ENCODE data around the gene TADA2B. TPM values are rescaled to one million over a fixed set of nuclear protein-coding genes. Genes with fewer than 3 reads are reported as not detected.

Gene TADA2B
- total and polyA plus RNA-seq, 2 of the 4 experiments (the other 2 are of a cell fraction): 6.1 to 8.6 TPM

DNA sequence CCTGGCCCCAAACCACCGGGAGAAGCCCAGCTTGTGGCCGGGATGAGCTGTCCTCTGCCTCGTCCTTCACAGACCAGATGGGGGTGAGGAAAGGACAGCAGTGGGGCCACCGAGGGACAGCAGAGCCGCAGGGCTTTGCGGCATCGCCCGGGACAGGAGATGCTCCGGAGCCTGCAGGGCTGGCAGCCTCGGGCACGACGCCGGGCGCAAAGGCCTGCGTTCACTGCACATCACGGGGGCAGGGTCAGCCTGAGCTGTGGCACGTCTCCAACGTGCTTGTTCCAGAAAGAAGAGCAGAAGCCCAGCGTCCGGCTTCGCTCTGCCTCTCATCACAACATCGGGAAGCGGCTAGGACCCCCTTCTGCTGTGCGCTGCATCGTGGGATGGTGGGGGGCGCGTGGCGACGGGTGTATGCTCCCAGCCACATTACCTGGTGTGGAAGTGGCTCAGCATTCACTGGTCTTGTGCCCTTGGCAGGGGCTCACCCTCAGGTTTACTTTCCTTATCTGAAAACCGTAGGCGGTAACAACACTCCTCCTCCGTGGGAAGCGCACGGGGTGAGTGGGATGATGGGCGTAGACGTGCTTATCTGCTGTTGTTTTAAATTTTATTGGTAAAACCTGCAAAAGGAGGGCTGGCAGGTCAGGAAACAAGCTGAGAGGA lies 7.4 kb downstream of the TADA2B start:
- H3K4me2 ChIP-seq (ENCODE audit: low read depth, low read length): no peak overlapping the region
- no peak for TF ChIP-seq MXI1 (IDR thresholded peaks at IDR 0.05; ENCODE audit: borderline replicate concordance, low read depth, low read length)
- TF ChIP-seq, protein P1, sequence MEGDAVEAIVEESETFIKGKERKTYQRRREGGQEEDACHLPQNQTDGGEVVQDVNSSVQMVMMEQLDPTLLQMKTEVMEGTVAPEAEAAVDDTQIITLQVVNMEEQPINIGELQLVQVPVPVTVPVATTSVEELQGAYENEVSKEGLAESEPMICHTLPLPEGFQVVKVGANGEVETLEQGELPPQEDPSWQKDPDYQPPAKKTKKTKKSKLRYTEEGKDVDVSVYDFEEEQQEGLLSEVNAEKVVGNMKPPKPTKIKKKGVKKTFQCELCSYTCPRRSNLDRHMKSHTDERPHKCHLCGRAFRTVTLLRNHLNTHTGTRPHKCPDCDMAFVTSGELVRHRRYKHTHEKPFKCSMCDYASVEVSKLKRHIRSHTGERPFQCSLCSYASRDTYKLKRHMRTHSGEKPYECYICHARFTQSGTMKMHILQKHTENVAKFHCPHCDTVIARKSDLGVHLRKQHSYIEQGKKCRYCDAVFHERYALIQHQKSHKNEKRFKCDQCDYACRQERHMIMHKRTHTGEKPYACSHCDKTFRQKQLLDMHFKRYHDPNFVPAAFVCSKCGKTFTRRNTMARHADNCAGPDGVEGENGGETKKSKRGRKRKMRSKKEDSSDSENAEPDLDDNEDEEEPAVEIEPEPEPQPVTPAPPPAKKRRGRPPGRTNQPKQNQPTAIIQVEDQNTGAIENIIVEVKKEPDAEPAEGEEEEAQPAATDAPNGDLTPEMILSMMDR (conservative IDR thresholded peaks at IDR 0.05; ENCODE audit: low read depth, low read length): no peak
- TF ChIP-seq SMC3 (IDR thresholded peaks at IDR 0.05; ENCODE audit: low read depth, low read length): no peak
- no peak for TF ChIP-seq POLR2A (IDR thresholded peaks at IDR 0.05; ENCODE audit: low read depth, low read length)
- TF ChIP-seq, protein P2, sequence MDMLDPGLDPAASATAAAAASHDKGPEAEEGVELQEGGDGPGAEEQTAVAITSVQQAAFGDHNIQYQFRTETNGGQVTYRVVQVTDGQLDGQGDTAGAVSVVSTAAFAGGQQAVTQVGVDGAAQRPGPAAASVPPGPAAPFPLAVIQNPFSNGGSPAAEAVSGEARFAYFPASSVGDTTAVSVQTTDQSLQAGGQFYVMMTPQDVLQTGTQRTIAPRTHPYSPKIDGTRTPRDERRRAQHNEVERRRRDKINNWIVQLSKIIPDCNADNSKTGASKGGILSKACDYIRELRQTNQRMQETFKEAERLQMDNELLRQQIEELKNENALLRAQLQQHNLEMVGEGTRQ (IDR thresholded peaks at IDR 0.05; ENCODE audit: low read depth, low read length): no peak
- no peak for TF ChIP-seq RAD21 (IDR thresholded peaks at IDR 0.05; ENCODE audit: low read length)
- no peak for TF ChIP-seq RFX5 (IDR thresholded peaks at IDR 0.05; ENCODE audit: low read depth, low read length)
- H2BK5ac ChIP-seq (ENCODE audit: low read depth, low read length, poor library complexity, severe bottlenecking): no peak overlapping the region
- H4K20me1 ChIP-seq (ENCODE audit: insufficient read depth, low read length): peaks cover 79% of the 10 kb centered on the region
- no peak overlapping the region for H2BK20ac ChIP-seq (ENCODE audit: low read depth, low read length)
- ChIA-PET CTCF (no interaction called here), POLR2A (ENCODE audit: unreplicated experiment) (no interaction called here)
- H2BK120ac ChIP-seq (ENCODE audit: low read depth, low read length): no peak overlapping the region
- no peak overlapping the region for H3K23ac ChIP-seq (ENCODE audit: low read depth, low read length)
- H3K36me3 ChIP-seq (ENCODE audit: control insufficient read depth, insufficient read depth, low read length): peaks cover 21% of the 10 kb centered on the region
- H3K4ac ChIP-seq (ENCODE audit: low read depth, low read length): no peak overlapping the region
- 97% methylated on average over 12 of the region's 36 CpGs; no CpG with 5 or more reads in 1 of the 2 experiments for WGBS, 2 experiments (ENCODE audit: extremely low coverage in 2 of 2, insufficient read length in 1 of 2)
- no peak overlapping the region for H4K5ac ChIP-seq (ENCODE audit: low read depth, low read length)
- no peak overlapping the region for H2BK15ac ChIP-seq (ENCODE audit: low read depth, low read length)
- no peak overlapping the region for H3K9ac ChIP-seq (ENCODE audit: low read depth, low read length)
- no TSS peak for BruUV-seq (replicated peaks)
- H2AFZ ChIP-seq (replicated peaks; ENCODE audit: low read length, poor library complexity): no peak overlapping the region
- no peak overlapping the region for H4K91ac ChIP-seq (ENCODE audit: insufficient read depth, low read depth, low read length)
- H3K27ac ChIP-seq (ENCODE audit: insufficient read depth, low read length): no peak overlapping the region
- in situ Hi-C loops (cut with MboI; ENCODE audit: low sequenced_read_pairs): no loop called here
- dilution Hi-C loops (cut with HindIII; ENCODE audit: low sequenced_read_pairs, unreplicated experiment): no loop called here
- no peaks in the 10 kb centered on the region for H3K27me3 ChIP-seq (ENCODE audit: control insufficient read depth, insufficient read depth, low read length)
- H3K79me1 ChIP-seq (ENCODE audit: low read depth in 1 of 2, low read length in 2 of 2): peaks cover 27 to 86% of the 10 kb centered on the region in 2 experiments
- no peak for DNase-seq
- H2AK5ac ChIP-seq (ENCODE audit: low read depth, low read length): no peak overlapping the region
- H3K18ac ChIP-seq (ENCODE audit: low read depth, low read length): no peak overlapping the region
- H3K14ac ChIP-seq (replicated peaks; ENCODE audit: low read depth, low read length): no peak overlapping the region
- H2AK9ac ChIP-seq (replicated peaks; ENCODE audit: low read depth, low read length, poor library complexity): no peak overlapping the region
- peaks cover 3% of the 10 kb centered on the region; the same call in 1 of the 2 replicates for H3K4me1 ChIP-seq (ENCODE audit: control insufficient read depth, insufficient read depth, low read length)
- no peaks in the 10 kb centered on the region for H3K9me3 ChIP-seq (ENCODE audit: control insufficient read depth, insufficient read depth, low read length)
- H3K56ac ChIP-seq (ENCODE audit: extremely low read depth, insufficient read depth, low read length): no peak overlapping the region
- H3K9me1 ChIP-seq (ENCODE audit: insufficient read depth, low read length): peaks cover 16% of the 10 kb centered on the region
- no peak overlapping the region for H4K8ac ChIP-seq (ENCODE audit: low read depth in 2 of 2, low read length in 2 of 2)
- intact Hi-C loops (cut with micrococcal nuclease): no loop called here
- H3K4me3 ChIP-seq (ENCODE audit: insufficient read depth, low read depth, low read length): no peak overlapping the region
- ATAC-seq (ENCODE audit: low read depth): no peak

Measured in IMR-90 (cell line).